GM18909 (cell line): ENCODE data around the gene ABHD14A.

Experiments
- ATAC-seq: cut with Tn5 transposase; IDR thresholded peaks from one replicate; pipeline ENCODE4 v1.9.1; 2021; ENCODE audit warnings: mild to moderate bottlenecking; ENCODE audit not compliant: unreplicated experiment, poor library complexity

ABHD14A gene

DNA sequence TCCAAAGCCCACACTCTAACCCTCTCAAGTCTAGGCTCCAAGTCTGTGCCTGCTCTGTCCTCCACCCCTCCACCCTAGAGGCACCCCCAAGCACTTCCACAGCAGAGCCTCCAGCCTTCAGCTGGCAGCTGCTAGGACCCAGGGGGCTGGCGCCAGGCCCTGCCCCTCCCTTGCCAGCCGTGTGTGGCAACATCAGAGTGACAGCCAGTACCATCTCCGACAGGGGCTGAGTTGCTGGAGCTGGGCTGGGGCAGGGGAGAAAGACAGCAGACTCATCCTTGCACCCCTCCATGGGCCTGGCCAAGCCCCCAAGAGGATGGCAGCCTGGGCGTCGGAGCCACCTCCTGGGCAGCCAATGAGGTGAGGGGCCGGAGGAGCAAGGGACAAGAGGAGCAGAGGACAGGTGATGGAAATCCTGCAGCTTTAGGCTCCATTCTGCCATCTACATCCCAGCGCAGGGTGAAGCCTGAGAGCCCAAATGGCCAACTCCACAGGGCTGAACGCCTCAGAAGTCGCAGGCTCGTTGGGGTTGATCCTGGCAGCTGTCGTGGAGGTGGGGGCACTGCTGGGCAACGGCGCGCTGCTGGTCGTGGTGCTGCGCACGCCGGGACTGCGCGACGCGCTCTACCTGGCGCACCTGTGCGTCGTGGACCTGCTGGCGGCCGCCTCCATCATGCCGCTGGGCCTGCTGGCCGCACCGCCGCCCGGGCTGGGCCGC lies 19.5 kb upstream of the ABHD14A start, which contains the start of gene GPR62:
Gene GPR62, plus strand, starts transcription at position 207 of the 718 bp plus-strand sequence. Its CDS starts 272 bp downstream, at position 479.
- ATAC-seq = no peak

DNA sequence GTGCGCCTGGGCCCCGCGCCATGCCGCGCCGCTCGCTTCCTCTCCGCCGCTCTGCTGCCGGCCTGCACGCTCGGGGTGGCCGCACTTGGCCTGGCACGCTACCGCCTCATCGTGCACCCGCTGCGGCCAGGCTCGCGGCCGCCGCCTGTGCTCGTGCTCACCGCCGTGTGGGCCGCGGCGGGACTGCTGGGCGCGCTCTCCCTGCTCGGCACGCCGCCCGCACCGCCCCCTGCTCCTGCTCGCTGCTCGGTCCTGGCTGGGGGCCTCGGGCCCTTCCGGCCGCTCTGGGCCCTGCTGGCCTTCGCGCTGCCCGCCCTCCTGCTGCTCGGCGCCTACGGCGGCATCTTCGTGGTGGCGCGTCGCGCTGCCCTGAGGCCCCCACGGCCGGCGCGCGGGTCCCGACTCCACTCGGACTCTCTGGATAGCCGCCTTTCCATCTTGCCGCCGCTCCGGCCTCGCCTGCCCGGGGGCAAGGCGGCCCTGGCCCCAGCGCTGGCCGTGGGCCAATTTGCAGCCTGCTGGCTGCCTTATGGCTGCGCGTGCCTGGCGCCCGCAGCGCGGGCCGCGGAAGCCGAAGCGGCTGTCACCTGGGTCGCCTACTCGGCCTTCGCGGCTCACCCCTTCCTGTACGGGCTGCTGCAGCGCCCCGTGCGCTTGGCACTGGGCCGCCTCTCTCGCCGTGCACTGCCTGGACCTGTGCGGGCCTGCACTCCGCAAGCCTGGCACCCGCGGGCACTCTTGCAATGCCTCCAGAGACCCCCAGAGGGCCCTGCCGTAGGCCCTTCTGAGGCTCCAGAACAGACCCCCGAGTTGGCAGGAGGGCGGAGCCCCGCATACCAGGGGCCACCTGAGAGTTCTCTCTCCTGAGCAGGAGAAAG lies 18.7 kb upstream of the ABHD14A start:
- ATAC-seq = peak; percentile 44

GRCh38 chr3:51957520-51958205 lies 17.2 kb upstream of the ABHD14A start:
- no peak for ATAC-seq

DNA sequence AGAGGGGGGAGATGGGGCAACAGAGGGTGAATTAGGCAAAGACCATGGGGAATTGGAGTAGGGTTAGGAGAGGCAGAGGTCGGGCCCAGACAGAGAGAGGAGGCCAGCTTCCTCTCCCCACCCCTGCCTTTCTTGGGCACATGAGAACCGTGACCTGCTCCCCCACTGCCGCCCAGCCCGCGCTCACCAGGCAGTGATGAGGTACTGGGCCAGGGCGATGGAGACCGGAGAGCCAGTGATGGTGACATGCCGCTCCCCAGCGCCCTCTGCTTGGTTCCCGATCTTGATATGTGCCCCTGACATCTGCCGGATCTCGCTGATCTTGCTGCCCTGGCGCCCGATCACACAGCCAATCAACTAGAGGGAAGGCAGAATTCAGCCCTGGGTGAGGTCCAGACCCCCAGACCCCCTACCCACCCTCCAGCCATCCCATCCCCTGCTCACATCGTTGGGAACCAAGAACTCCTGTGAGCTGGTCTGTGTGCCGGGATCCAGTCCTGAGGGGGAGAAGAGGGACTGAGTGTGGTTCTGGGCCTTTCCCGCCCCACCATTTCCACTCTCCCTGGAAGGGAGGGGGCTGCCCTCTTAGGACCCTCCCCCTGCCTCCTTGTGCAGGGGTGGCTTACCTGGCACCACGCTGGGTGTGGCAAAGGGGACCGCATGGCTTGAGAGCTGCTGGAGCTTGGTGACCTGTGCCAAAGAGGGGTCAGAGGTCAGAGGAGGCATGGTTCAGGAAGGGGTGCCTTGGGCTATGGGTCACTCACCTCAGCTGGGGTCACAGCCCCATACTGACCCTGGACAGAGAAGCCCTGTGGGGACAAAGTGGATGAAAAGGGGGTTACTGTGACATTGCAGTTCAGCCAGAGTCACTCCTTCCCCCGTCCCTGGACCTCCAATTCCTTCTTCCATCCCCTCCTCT lies 16.0 kb upstream of the ABHD14A start:
- ATAC-seq = no peak

DNA sequence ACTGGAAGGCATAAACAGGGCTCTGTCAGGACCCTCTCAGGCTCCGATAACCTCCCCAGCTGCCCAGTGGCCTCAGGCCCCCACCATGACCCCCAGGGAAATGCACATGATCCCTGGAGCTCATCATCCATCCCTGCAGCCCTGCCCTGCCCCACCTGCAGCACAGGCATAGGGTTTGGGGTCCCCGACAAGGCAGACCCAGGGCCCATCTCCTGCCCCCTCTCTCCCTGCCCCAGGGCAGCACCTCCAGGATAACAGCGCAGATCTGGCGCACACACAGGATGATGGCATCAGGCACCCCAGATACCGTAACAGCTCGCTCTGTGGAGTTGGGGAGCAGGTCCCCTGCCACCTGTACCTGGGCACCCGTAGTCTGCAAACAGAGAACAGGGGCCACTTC lies 15.2 kb upstream of the ABHD14A start:
- no peak for ATAC-seq

DNA sequence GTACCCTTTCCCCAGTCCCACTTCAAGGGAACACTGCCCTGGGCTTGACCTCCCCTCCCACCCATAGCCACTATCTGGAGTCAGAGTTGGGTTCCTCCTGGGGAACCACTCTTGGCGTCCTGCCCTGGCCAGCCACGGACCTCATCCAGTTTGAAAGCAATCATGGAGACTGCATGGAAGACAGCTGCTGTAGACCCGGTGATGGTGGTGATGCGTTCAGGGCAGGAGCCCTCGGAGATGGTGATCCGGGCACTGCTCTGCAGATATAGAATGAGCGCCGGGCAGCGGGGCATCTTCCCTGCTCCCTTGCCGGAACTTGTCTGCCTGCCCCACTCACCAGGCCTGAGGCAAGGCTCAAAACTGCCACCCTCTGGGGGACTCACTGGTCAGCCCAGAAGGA lies 14.5 kb upstream of the ABHD14A start:
- ATAC-seq = no peak

DNA sequence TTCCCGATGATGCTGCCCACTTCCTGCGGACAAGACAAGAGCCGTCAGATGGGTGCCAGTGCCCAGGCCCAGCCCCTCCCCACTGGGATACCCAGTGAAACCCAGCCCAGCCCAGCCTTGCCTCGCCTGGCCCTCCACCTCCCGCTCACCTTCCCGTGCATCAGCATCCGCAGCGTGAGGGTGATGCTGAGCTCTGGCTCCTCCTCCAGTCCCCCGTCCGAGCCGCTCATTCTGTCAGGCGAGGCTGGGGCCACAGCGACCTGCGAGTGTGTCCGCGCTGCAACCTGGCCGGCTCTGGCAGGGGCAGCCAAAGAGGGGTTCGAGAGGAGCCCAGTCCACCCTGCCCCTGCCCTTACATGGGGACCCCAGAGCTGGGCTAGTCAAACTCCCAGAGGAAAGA lies 13.9 kb upstream of the ABHD14A start:
- no peak for ATAC-seq

DNA sequence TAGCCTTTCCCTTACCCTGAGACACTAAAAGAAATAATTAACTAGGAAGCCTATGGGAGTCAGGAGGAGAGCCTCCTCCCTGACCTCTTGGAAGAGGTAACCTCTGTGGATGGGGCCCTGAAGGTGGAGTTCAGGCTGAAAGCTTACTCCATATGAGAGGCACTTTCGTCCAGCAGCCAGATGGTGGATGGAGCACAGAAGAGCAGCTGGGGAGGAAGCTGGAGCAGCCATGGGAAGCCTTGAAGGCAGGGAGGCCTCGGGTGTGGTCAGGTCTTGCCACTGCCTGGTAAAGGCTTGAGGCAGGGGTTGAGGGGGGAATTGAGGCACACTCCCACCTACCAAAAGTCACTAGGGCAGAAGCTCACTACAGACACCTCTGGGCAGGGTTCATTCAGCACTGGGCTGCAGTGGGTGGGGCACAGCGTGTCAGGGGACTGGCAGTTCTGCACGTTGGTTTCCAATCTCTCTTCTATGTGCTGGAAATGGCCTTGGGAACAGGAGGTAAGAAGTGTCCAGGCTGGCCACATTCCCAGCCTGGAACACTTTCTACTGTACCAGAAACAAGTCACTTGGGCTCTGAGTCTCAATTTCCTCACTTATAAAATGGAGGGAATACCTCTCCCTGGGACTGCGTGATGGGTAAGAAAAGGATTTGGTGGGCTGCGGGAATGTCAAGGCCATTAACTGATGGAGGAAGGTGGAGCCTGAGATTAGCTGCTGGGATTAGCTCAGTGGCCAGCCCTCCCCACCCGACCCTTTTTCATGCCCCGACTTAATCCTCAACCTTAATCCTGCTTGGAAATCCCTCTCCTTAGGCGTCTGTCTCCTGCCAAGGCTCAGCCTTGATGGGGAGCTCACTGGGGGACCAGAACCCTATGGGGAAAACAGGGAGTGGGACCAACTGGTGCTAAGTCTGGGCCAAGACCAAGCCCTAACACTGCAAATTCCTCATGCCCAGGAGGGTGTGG lies 13.0 kb upstream of the ABHD14A start:
- ATAC-seq = no peak

- no peak for ATAC-seq
Observed at GRCh38 chr3:51962854-51963530, 11.9 kb upstream of the ABHD14A start.

GRCh38 chr3:51963951-51964451 lies 10.9 kb upstream of the ABHD14A start:
- no peak for ATAC-seq

DNA sequence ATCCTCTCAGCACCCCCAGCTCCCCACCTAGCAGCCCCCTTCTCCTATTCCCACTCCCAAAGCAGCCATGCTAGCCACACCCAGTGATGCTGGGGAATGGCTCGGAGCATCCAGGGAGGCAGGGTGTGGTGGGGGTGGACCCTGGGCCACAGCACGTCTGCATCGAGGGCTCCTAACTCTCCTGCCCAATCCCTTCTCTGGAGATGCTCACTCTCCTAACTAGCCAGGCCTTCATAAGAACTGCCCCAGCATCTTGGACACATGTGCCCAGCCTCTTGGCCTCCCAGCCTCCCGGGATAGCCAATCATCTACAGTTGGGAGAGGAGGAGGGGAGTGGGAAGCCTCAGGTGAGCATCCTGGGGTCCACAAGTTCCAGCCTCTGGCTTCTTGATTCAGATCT lies 10.3 kb upstream of the ABHD14A start:
- ATAC-seq = no peak

DNA sequence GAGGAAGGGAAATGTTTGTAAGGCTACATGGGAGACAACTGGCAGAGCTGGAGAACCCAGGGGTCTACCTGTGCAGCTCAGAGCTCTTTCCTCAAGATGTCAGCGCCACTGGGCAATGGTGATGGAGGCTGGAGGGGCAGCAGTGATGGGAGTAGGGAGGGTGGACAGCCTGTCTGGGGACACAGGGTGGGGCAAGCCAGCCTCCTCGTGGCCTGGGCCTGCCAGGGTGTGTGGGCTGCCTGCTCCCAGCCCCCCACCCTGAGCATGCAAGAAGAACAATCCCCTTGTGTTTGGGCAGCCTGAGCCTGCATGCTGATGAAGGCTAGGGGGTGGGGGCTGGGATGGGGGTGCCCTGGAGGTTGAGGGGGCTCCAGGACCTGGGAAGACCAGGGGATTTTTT lies 8.8 kb upstream of the ABHD14A start:
- ATAC-seq = no peak

- no peak for ATAC-seq
Observed at GRCh38 chr3:51966486-51966885, 8.4 kb upstream of the ABHD14A start.

DNA sequence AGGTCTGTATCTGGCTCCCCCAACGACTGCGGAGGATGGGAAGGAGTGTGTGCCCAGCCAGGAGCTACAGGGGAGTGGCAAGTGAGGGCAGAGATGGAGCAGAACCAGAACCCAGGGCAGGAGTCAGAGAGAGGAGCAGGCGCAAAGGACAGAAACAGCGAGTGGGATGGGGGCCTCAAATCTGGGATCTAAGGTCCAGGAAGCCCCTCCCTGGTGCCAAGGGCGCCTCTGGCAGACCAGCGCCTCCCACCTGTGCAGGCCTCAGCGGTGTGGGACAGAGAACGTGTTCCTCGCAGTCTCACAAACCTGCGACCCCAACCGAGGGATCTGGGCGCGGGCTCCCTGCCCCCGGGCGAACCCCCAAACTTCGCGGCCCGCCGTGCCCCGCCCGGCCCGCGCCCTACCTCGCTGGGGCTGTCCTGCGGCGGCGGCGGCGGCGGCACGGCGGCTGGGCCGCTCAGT lies 7.9 kb upstream of the ABHD14A start:
- ATAC-seq = peak; percentile 34

GRCh38 chr3:51967384-51968169 lies 7.3 kb upstream of the ABHD14A start, which contains the start of gene PCBP4:
TSS of gene PCBP4 (minus strand) at chr3:51967454. CDS start at chr3:51961240, 6,214 bp downstream.
- ATAC-seq = peak; percentile 46

DNA sequence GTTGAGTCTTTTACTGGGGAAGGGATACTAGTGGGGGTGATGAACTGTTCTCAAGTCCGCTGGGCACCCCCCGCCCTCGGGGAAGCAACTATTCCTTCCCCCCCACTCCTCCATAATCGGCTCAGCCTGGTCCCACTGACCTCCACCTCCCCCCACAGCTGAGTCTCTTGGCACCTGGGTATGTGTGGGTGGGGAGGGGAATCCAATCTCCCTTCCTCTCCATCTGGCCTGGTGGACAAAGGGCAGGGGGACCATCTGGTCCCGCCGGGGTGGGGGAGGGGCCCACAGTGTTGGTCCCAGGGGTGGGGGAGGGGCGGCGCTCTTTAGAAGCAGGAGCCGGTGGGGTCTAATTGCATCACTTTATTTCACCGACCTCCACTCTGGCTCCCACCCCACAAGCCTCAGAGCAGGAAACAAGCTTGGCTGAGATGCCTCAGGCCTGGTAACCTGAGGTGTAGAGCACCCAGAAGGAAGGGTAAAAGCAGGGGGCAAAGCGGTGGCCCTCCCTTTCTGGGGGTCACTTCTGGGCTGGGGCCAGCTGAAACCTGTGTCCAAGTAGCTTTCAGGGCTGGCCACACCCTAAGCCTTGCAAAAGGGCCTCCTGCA lies 6.6 kb upstream of the ABHD14A start:
- no peak for ATAC-seq
